OCI-LY1 (cell line): Measurements from ENCODE around the gene INAVA.
"Not testable (repeated sequence)": the region's sequence is repeated elsewhere in the genome, so short reads cannot be mapped to it uniquely, and the experiment has no call there.

Source experiments
- H2AFZ ChIP-seq: fragments of 200-600 bp; sonication (generic), shearing (Covaris generic); 2 replicates; pipeline ENCODE4 v1.6.0; 2014; ENCODE audit warnings: antibody characterized with exemption, mild to moderate bottlenecking, low read length
- H3F3A ChIP-seq: fragments of 200-600 bp; sonication (generic), shearing (Covaris generic); 2 replicates; pipeline ENCODE4 v1.6.0; 2014; ENCODE audit warnings: mild to moderate bottlenecking, antibody characterized with exemption, low read length, moderate library complexity; ENCODE audit not compliant: insufficient read depth
- H3K27ac ChIP-seq: fragments of 200-600 bp; sonication (generic); 2 replicates; pipeline ENCODE4 v1.5.1; 2014; ENCODE audit warnings: low read length, mixed run types, mild to moderate bottlenecking, low read depth; ENCODE audit not compliant: poor library complexity, severe bottlenecking
- H3K27me3 ChIP-seq: fragments of 200-600 bp; sonication (generic); 2 replicates; pipeline ENCODE4 v1.6.0; 2014; ENCODE audit warnings: antibody characterized with exemption, mild to moderate bottlenecking, low read length, moderate library complexity; ENCODE audit not compliant: insufficient read depth
- H3K36me3 ChIP-seq: fragments of 200-600 bp; sonication (generic); 2 replicates; pipeline ENCODE4 v1.6.1; 2014; ENCODE audit warnings: mild to moderate bottlenecking, antibody characterized with exemption, low read length, moderate library complexity, mixed read lengths; ENCODE audit not compliant: insufficient read depth
- H3K4me1 ChIP-seq: fragments of 200-600 bp; sonication (generic); 2 replicates; pipeline ENCODE4 v1.5.1; 2014; ENCODE audit warnings: mild to moderate bottlenecking, low read length, moderate library complexity; ENCODE audit not compliant: insufficient read depth, severe bottlenecking
- H3K4me2 ChIP-seq: fragments of 200-600 bp; sonication (generic), shearing (Covaris generic); 2 replicates; pipeline ENCODE4 v1.6.1; 2014; ENCODE audit warnings: low read length
- H3K4me3 ChIP-seq: fragments of 200-600 bp; sonication (generic); 2 replicates; pipeline ENCODE4 v1.5.1; 2014; ENCODE audit warnings: low read length, low read depth, mild to moderate bottlenecking, mixed read lengths; ENCODE audit not compliant: poor library complexity, severe bottlenecking
- H3K79me2 ChIP-seq: fragments of 200-600 bp; shearing (Covaris generic); 2 replicates; pipeline ENCODE4 v1.6.1; 2016; ENCODE audit warnings: mixed run types, low read length, mixed read lengths; ENCODE audit not compliant: insufficient read depth
- H3K9ac ChIP-seq: fragments of 200-600 bp; sonication (generic), shearing (Covaris generic); 2 replicates; pipeline ENCODE4 v1.6.1; 2014; ENCODE audit warnings: mild to moderate bottlenecking, low read length, mixed read lengths
- H3K9me2 ChIP-seq: fragments of 200-600 bp; sonication (generic), shearing (Covaris generic); 2 replicates; pipeline ENCODE4 v1.6.1; 2014; ENCODE audit warnings: low read depth, mild to moderate bottlenecking, low read length, mixed read lengths
- H3K9me3 ChIP-seq: fragments of 200-600 bp; shearing (Covaris generic); 2 replicates; pipeline ENCODE4 v1.6.1; 2014; ENCODE audit warnings: low read length, mixed read lengths
- H4K20me1 ChIP-seq: fragments of 200-600 bp; sonication (generic), shearing (Covaris generic); 2 replicates; pipeline ENCODE4 v1.6.0; 2016; ENCODE audit warnings: mild to moderate bottlenecking, low read length; ENCODE audit not compliant: insufficient read depth
- EZH2 ChIP-seq: fragments of 200-600 bp; sonication (generic), shearing (Covaris generic); IDR thresholded peaks from 2 replicates; pipeline ENCODE4 v1.8.0; 2017; ENCODE audit warnings: borderline replicate concordance, mixed run types, mild to moderate bottlenecking, antibody characterized with exemption, low read length, moderate library complexity, mixed read lengths
- TF ChIP-seq, protein P1 (sequence below): fragments of 200-600 bp; sonication (generic), shearing (Covaris generic); IDR thresholded peaks from 2 replicates; pipeline ENCODE4 v1.5.1; 2017; ENCODE audit warnings: mild to moderate bottlenecking, antibody characterized with exemption, low read length, moderate library complexity, mixed read lengths

Gene INAVA

DNA sequence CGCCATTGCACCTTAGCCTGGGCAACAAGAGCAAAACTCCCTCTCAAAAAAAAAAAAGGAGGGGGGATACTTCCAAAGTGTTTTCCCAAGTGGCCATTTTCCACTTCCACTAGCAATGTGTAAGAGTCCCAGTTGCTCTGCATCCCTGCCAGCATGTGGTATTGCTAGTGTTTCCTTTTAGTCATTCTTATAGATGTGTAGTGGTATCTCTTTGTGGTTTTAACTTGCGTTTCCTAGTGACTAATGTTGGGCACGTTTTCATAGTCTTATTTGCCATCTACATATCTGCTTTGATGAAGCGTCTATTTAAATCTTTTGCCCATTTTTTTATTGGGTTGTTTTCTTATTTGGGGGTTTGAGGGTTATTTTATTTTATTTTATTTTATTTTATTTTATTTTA lies 31.1 kb downstream of the INAVA start:
- H3K27ac ChIP-seq: no peak overlapping the region
- no peaks in the 10 kb centered on the region for H3K36me3 ChIP-seq
- no peaks in the 10 kb centered on the region for H3K9me2 ChIP-seq
- no peak overlapping the region for H2AFZ ChIP-seq
- no peak overlapping the region for H3K4me2 ChIP-seq
- H3F3A ChIP-seq: no peaks in the 10 kb centered on the region
- no peaks in the 10 kb centered on the region for H3K27me3 ChIP-seq
- no peak overlapping the region for H3K4me3 ChIP-seq
- H3K9me3 ChIP-seq: no peaks in the 10 kb centered on the region
- no peaks in the 10 kb centered on the region for H4K20me1 ChIP-seq
- TF ChIP-seq EZH2: no peak
- TF ChIP-seq, protein P1, sequence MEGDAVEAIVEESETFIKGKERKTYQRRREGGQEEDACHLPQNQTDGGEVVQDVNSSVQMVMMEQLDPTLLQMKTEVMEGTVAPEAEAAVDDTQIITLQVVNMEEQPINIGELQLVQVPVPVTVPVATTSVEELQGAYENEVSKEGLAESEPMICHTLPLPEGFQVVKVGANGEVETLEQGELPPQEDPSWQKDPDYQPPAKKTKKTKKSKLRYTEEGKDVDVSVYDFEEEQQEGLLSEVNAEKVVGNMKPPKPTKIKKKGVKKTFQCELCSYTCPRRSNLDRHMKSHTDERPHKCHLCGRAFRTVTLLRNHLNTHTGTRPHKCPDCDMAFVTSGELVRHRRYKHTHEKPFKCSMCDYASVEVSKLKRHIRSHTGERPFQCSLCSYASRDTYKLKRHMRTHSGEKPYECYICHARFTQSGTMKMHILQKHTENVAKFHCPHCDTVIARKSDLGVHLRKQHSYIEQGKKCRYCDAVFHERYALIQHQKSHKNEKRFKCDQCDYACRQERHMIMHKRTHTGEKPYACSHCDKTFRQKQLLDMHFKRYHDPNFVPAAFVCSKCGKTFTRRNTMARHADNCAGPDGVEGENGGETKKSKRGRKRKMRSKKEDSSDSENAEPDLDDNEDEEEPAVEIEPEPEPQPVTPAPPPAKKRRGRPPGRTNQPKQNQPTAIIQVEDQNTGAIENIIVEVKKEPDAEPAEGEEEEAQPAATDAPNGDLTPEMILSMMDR: no peak
- no peaks in the 10 kb centered on the region for H3K79me2 ChIP-seq
- H3K4me1 ChIP-seq: no peaks in the 10 kb centered on the region
- no peak overlapping the region for H3K9ac ChIP-seq

DNA sequence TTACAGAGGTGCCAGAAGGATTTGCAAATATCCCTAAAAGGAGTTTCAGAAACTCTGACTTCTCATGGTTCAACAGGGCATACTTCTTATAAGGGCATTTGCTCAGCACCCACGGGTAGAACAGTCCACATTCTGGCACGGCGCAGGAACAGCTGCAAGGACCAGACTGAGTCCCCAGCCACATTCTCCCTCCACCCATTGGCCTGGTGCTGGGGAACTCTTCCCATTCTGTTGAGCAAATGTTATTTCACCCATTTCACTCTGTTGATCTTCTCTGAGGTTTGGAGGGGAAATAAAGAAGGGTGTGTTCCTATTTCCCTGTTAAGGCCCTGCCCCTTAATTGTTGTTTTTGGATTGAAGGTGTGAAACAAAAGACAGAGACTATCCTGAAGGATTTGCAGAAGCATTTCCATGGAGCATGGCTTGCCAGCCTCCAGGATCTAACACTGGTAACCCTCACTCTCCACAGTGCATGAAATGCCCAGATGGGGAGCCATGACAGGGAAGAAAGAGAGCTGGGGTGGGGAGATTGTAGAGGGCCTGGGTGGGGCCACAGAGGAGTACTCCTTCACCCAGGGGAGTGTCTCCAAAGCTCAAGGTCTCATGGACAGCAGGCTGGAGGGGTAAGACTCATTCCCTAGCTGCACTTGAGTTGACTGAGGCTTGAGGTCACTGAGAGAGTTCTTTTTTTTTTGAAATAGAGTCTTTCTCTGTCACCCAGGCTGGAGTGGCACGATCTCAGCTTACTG lies 35.0 kb downstream of the INAVA start:
- TF ChIP-seq EZH2: no peak
- TF ChIP-seq, protein P1: no peak
- no peak overlapping the region for H3K27ac ChIP-seq
- no peak overlapping the region for H3K4me2 ChIP-seq

GRCh38 chr1:200930285-200930684 lies 35.6 kb downstream of the INAVA start:
- not testable (repeated sequence) for H3K4me1 ChIP-seq, H3K27ac ChIP-seq, H3K4me3 ChIP-seq, H3K9me3 ChIP-seq, H4K20me1 ChIP-seq, H3K9me2 ChIP-seq, H3K27me3 ChIP-seq, H2AFZ ChIP-seq, H3K36me3 ChIP-seq, H3K79me2 ChIP-seq, H3K4me2 ChIP-seq, H3K9ac ChIP-seq, H3F3A ChIP-seq

More for the DNA sequence above, 35.0 kb downstream of the INAVA start:
- H4K20me1 ChIP-seq: no peaks in the 10 kb centered on the region
- H2AFZ ChIP-seq: no peak overlapping the region
- no peaks in the 10 kb centered on the region for H3K9me2 ChIP-seq
- no peak overlapping the region for H3K4me3 ChIP-seq
- H3K79me2 ChIP-seq: no peaks in the 10 kb centered on the region
- H3K9me3 ChIP-seq: no peaks in the 10 kb centered on the region
- no peaks in the 10 kb centered on the region for H3K4me1 ChIP-seq
- no peaks in the 10 kb centered on the region for H3K27me3 ChIP-seq
- H3F3A ChIP-seq: no peaks in the 10 kb centered on the region
- no peak overlapping the region for H3K9ac ChIP-seq
- H3K36me3 ChIP-seq: no peaks in the 10 kb centered on the region

DNA sequence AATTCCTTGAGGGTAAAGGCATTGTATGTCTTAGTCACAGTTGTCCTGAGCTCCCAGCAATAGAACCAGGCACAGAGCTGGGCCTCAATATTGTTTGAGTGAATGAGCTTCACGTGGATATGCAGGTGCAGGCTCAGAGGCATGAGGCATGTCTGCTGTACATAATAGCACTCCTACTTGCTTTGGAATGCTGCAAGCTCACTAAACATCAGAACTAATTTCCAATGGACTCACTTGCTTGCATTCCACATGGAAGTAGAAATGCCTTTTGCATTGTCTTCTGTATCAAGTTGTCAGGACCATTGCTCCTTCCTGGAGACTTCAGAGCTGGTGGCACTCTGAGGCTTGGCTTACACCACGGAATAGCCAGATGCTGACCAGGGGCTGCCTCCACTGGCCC lies 37.1 kb downstream of the INAVA start:
- H3K4me2 ChIP-seq: no peak overlapping the region
- no peaks in the 10 kb centered on the region for H3K27me3 ChIP-seq
- TF ChIP-seq EZH2: no peak
- TF ChIP-seq, protein P1: no peak

More for the DNA sequence above, 37.1 kb downstream of the INAVA start:
- Histone ChIP-seq H3K36me3 (no peaks in the 10 kb centered on the region), H4K20me1 (no peaks in the 10 kb centered on the region), H3K9me2 (no peaks in the 10 kb centered on the region), H3K27ac (no peak overlapping the region), H2AFZ (no peak overlapping the region), H3K4me3 (no peak overlapping the region), H3K9ac (no peak overlapping the region), H3K79me2 (no peaks in the 10 kb centered on the region), H3F3A (no peaks in the 10 kb centered on the region), H3K9me3 (no peaks in the 10 kb centered on the region), H3K4me1 (no peaks in the 10 kb centered on the region)
